HepG2 (cell line): ENCODE measurements around the gene TLL2. TPM values are rescaled to one million over a fixed set of nuclear protein-coding genes. Genes with fewer than 3 reads are reported as not detected.

ENCODE experiments used
- CSRNP1 ChIP-seq: sonication (generic); formaldehyde crosslinking; IDR thresholded peaks from 2 replicates; pipeline ENCODE4 v1.8.1; 2023; ENCODE audit warnings: mild to moderate bottlenecking, missing genetic modification reagents
- CSRNP2 ChIP-seq: sonication (generic); formaldehyde crosslinking; conservative IDR thresholded peaks from 2 replicates; pipeline ENCODE4 v1.8.0; 2022; ENCODE audit warnings: low read depth, missing genetic modification reagents
- ETV6 ChIP-seq: sonication (generic); formaldehyde crosslinking; conservative IDR thresholded peaks from 2 replicates; pipeline ENCODE4 v1.4.0; 2020; ENCODE audit warnings: missing genetic modification reagents
- GMEB1 ChIP-seq: sonication (generic); formaldehyde crosslinking; IDR thresholded peaks from 2 replicates; pipeline ENCODE4 v1.5.1; 2020; ENCODE audit warnings: missing genetic modification reagents, mild to moderate bottlenecking, borderline replicate concordance
- HES4 ChIP-seq: sonication (generic); formaldehyde crosslinking; IDR thresholded peaks from 2 replicates; pipeline ENCODE4 v1.9.0; 2021; ENCODE audit warnings: mild to moderate bottlenecking, missing genetic modification reagents, borderline replicate concordance
- MIXL1 ChIP-seq: IDR thresholded peaks from 2 replicates; pipeline ENCODE4 v1.6.1; 2016
- RBM39 ChIP-seq: fragments of 200-400 bp; formaldehyde crosslinking; IDR thresholded peaks from one replicate; pipeline ENCODE4 v1.6.1; 2018; ENCODE audit warnings: antibody characterized with exemption, mild to moderate bottlenecking, low read depth, low read length; ENCODE audit not compliant: poor library complexity, severe bottlenecking
- SIN3A ChIP-seq: IDR thresholded peaks from 2 replicates; pipeline ENCODE4 v1.6.1; 2011; ENCODE audit warnings: low read depth, mild to moderate bottlenecking, control low read depth, low read length, borderline replicate concordance
- SKI ChIP-seq: fragments of 450-650 bp; IDR thresholded peaks from one replicate; pipeline ENCODE4 v1.6.1; 2018; ENCODE audit warnings: mild to moderate bottlenecking; ENCODE audit not compliant: partially characterized antibody
- TAF15 ChIP-seq: fragments of 200-400 bp; formaldehyde crosslinking; IDR thresholded peaks from one replicate; pipeline ENCODE4 v1.6.1; 2018; ENCODE audit warnings: mild to moderate bottlenecking, low read depth, low read length; ENCODE audit not compliant: poor library complexity, severe bottlenecking
- TARDBP ChIP-seq: sonication (generic); formaldehyde crosslinking; IDR thresholded peaks from 2 replicates; pipeline ENCODE4 v1.8.0; 2022; ENCODE audit warnings: mild to moderate bottlenecking, missing genetic modification reagents
- TOE1 ChIP-seq: sonication (generic); formaldehyde crosslinking; IDR thresholded peaks from 2 replicates; pipeline ENCODE4 v1.4.0; 2020; ENCODE audit warnings: mild to moderate bottlenecking, missing genetic modification reagents
- ZBTB2 ChIP-seq: sonication (generic); formaldehyde crosslinking; IDR thresholded peaks from 2 replicates; pipeline ENCODE4 v1.8.0; 2022; ENCODE audit warnings: low read depth, missing genetic modification reagents
- ZBTB34 ChIP-seq: sonication (generic); formaldehyde crosslinking; IDR thresholded peaks from 2 replicates; pipeline ENCODE4 v1.8.0; 2022; ENCODE audit warnings: mild to moderate bottlenecking, missing genetic modification reagents
- ZEB1 ChIP-seq: IDR thresholded peaks from 2 replicates; pipeline ENCODE4 v1.6.1; 2012; ENCODE audit warnings: mild to moderate bottlenecking, low read depth, inconsistent platforms; ENCODE audit not compliant: insufficient replicate concordance
- ZFAT ChIP-seq: sonication (generic); formaldehyde crosslinking; conservative IDR thresholded peaks from 2 replicates; pipeline ENCODE4 v1.8.1; 2023; ENCODE audit warnings: missing genetic modification reagents, inconsistent platforms
- ZNF20 ChIP-seq: sonication (generic); formaldehyde crosslinking; IDR thresholded peaks from 2 replicates; pipeline ENCODE4 v1.4.0; 2020; ENCODE audit warnings: mild to moderate bottlenecking, moderate library complexity, missing genetic modification reagents
- ZNF460 ChIP-seq: sonication (generic); formaldehyde crosslinking; IDR thresholded peaks from 2 replicates; pipeline ENCODE4 v1.5.1; 2020; ENCODE audit warnings: missing genetic modification reagents, mild to moderate bottlenecking, borderline replicate concordance
- ZNF550 ChIP-seq: sonication (generic); formaldehyde crosslinking; IDR thresholded peaks from 2 replicates; pipeline ENCODE4 v1.4.0; 2020; ENCODE audit warnings: mild to moderate bottlenecking, missing genetic modification reagents, borderline replicate concordance
- ZNF672 ChIP-seq: sonication (generic); formaldehyde crosslinking; IDR thresholded peaks from 2 replicates; pipeline ENCODE4 v1.8.1; 2022; ENCODE audit warnings: missing genetic modification reagents
- ZNF850 ChIP-seq: sonication (generic); formaldehyde crosslinking; conservative IDR thresholded peaks from 2 replicates; pipeline ENCODE4 v1.9.0; 2021; ENCODE audit warnings: mild to moderate bottlenecking, missing genetic modification reagents
- polyA plus RNA-seq, 8 experiments: library from polyadenylated mRNA; depleted of rRNA in 3 of 8; stranded (reverse) in 7 of 8; unstranded in 1 of 8; fragments of >200 nt; fragmentation: Illumina TruSeq in 4 of 8; extraction: Trizol in 4 of 8; gene quantifications; 2 replicates each; pipeline versions ENCODE4 v1.2.1 to v1.2.3, GENCODE V29; 2011 to 2016; ENCODE audit warnings: low read depth in 4 of 8, missing spikeins in 1 of 8, mixed read lengths in 1 of 8; ENCODE audit not compliant: insufficient read depth in 1 of 8
- total RNA-seq, 5 experiments: library from RNA; depleted of rRNA; stranded (reverse); fragments of >200 nt; fragmentation: Illumina TruSeq; extraction: Trizol; gene quantifications; 2 replicates each; pipeline ENCODE4 v1.2.3, GENCODE V29; 2016; ENCODE audit warnings: low read depth in 1 of 5

Gene TLL2
- total and polyA plus RNA-seq, 2 of the 13 experiments (the other 11 are each of a cell fraction or from before 2014, with no cell fraction given) = 0.09 TPM; not detected in 1

GRCh38 chr10:96374985-96375830 lies 138.5 kb downstream of the TLL2 start (continued):
- TF ChIP-seq ZBTB2 (CRISPR knock-in tag) = no peak
- no peak; the same call in 1 of the 2 replicates for TF ChIP-seq GMEB1
- no peak for TF ChIP-seq CSRNP2 (CRISPR knock-in tag)
- TF ChIP-seq CSRNP1 (CRISPR knock-in tag) = no peak; the same call in 1 of the 2 replicates
- no peak for TF ChIP-seq MIXL1
- TF ChIP-seq ZFAT = no peak
- TF ChIP-seq HES4 (CRISPR knock-in tag) = no peak
- TF ChIP-seq TOE1 (CRISPR knock-in tag) = no peak
- TF ChIP-seq ZNF20 (CRISPR knock-in tag) = no peak
- TF ChIP-seq TARDBP = no peak
- TF ChIP-seq ZNF550 (CRISPR knock-in tag) = no peak
- TF ChIP-seq RBM39 = no peak
- TF ChIP-seq ZNF850 (CRISPR knock-in tag) = no peak
- no peak for TF ChIP-seq ZNF460
- TF ChIP-seq ZEB1 = no peak
- TF ChIP-seq SKI = no peak
- no peak for TF ChIP-seq ZNF672 (CRISPR knock-in tag)
- TF ChIP-seq TAF15 = no peak
- no peak for TF ChIP-seq ZBTB34 (CRISPR knock-in tag)
- no peak for TF ChIP-seq SIN3A
- TF ChIP-seq ETV6 (CRISPR knock-in tag) = no peak
